HCT116 (cell line): Measurements from ENCODE around the gene TMEM119. TPM values are rescaled to one million over a fixed set of nuclear protein-coding genes. Genes with fewer than 3 reads are reported as not detected.

Experiments used
- ATAC-seq: fragments of 200-7000 bp; cut with Tn5 transposase; 2 replicates; pipeline ENCODE4 v1.9.1; 2020; ENCODE audit warnings: mild to moderate bottlenecking, moderate library complexity
- BruUV-seq: library from RNA; stranded (reverse); fragments of 400-500 nt; replicated peaks from 2 replicates; lab custom pipeline; 2021; lab: Mats Ljungman, UMichigan
- CTCF ChIA-PET: fragments of 300-600 bp; sonication (Branson Sonifier 250); formaldehyde crosslinking; loops from one replicate; lab custom pipeline; 2021; ENCODE audit warnings: antibody characterized with exemption; lab: Charles Lee
- POLR2A ChIA-PET: fragments of 300-600, 350-600 bp; sonication (Branson Sonifier 250); formaldehyde crosslinking; loops from one replicate; lab custom pipeline; 2021; ENCODE audit warnings: antibody characterized with exemption; lab: Charles Lee
- RAD21 ChIA-PET, 2 experiments: fragments of 300-600 bp; sonication (Branson Sonifier 250); formaldehyde crosslinking; loops; one replicate each; lab custom pipeline; 2023; ENCODE audit warnings: low total read pairs in 2 of 2; ENCODE audit not compliant: uncharacterized antibody in 2 of 2, unreplicated experiment in 2 of 2, low non-redundant PET in 1 of 2; lab: Charles Lee
- DNase-seq: peaks from one replicate; pipeline ENCODE4 v3.0.0-alpha.2; 2010; ENCODE audit warnings: low read depth, low spot score
- H2AFZ ChIP-seq: fragments of 200-600 bp; shearing (Covaris generic), sonication (generic); 2 replicates; pipeline ENCODE4 v1.6.1; 2017; ENCODE audit warnings: low read depth, mixed run types, mixed read lengths, antibody characterized with exemption, low read length; ENCODE audit not compliant: poor library complexity, severe bottlenecking
- H3K27ac ChIP-seq: 2 replicates; pipeline ENCODE4 v1.5.1; 2012; ENCODE audit warnings: low read depth, low read length
- H3K27me3 ChIP-seq: fragments of 200-600 bp; sonication (generic); 2 replicates; pipeline ENCODE4 v1.6.1; 2016; ENCODE audit warnings: mixed run types, low read length, mixed read lengths; ENCODE audit not compliant: insufficient read depth
- H3K36me3 ChIP-seq, 2 experiments: fragments of 200-500 bp in 1 of 2; fragments of 200-600 bp in 1 of 2; sonication (Bioruptor generic) in 1 of 2; sonication (generic) in 1 of 2; 2 replicates each; pipeline versions ENCODE4 v1.5.1 to v1.6.1; 2014 to 2016; ENCODE audit warnings: low read length in 2 of 2, inconsistent platforms in 1 of 2, mixed read lengths in 1 of 2, mixed run types in 1 of 2; ENCODE audit not compliant: insufficient read depth in 2 of 2, control insufficient read depth in 1 of 2
- H3K4me1 ChIP-seq, 2 experiments: fragments of 200-600 bp in 1 of 2; sonication (generic) in 1 of 2; 2 replicates each; pipeline versions ENCODE4 v1.5.1 to v1.6.1; 2012 to 2017; ENCODE audit warnings: low read length in 2 of 2, inconsistent platforms in 1 of 2, mild to moderate bottlenecking in 1 of 2, mixed read lengths in 1 of 2, mixed run types in 1 of 2, moderate library complexity in 1 of 2; ENCODE audit not compliant: insufficient read depth in 2 of 2, control insufficient read depth in 1 of 2
- H3K4me2 ChIP-seq: fragments of 200-600 bp; sonication (generic); 2 replicates; pipeline ENCODE4 v1.6.1; 2017; ENCODE audit warnings: mixed run types, low read length, mixed read lengths
- H3K4me3 ChIP-seq, 2 experiments: fragments of 200-600 bp in 1 of 2; sonication (generic) in 1 of 2; replicated peaks in 1 of 2; 2 replicates each; pipeline ENCODE4 v1.5.1; 2011 to 2016; ENCODE audit warnings: low read length in 2 of 2, control low read depth in 1 of 2, low read depth in 1 of 2, mild to moderate bottlenecking in 1 of 2, mixed read lengths in 1 of 2, mixed run types in 1 of 2
- H3K79me2 ChIP-seq: fragments of 200-600 bp; sonication (generic); 2 replicates; pipeline ENCODE4 v1.6.1; 2017; ENCODE audit warnings: mild to moderate bottlenecking, mixed run types, low read length, moderate library complexity, mixed read lengths; ENCODE audit not compliant: insufficient read depth
- H3K9ac ChIP-seq: fragments of 200-600 bp; sonication (generic); 2 replicates; pipeline ENCODE4 v1.6.1; 2016; ENCODE audit warnings: low read length, mixed read lengths
- H3K9me2 ChIP-seq: fragments of 200-600 bp; sonication (generic), shearing (Covaris generic); 2 replicates; pipeline ENCODE4 v1.6.1; 2017; ENCODE audit warnings: mixed run types, mild to moderate bottlenecking, moderate library complexity; ENCODE audit not compliant: insufficient read depth
- H3K9me3 ChIP-seq, 2 experiments: fragments of 200-500 bp in 1 of 2; fragments of 200-600 bp in 1 of 2; sonication (Bioruptor generic) in 1 of 2; sonication (generic) in 1 of 2; 2 replicates each; pipeline ENCODE4 v1.6.1; 2014 to 2017; ENCODE audit warnings: low read length in 2 of 2, mixed read lengths in 2 of 2, inconsistent platforms in 1 of 2, low read depth in 1 of 2, mild to moderate bottlenecking in 1 of 2, mixed run types in 1 of 2, moderate library complexity in 1 of 2; ENCODE audit not compliant: control insufficient read depth in 1 of 2, insufficient read depth in 1 of 2
- H4K20me1 ChIP-seq: fragments of 200-600 bp; sonication (generic), shearing (Covaris generic); 2 replicates; pipeline ENCODE4 v1.6.1; 2017; ENCODE audit warnings: mixed run types, mild to moderate bottlenecking, moderate library complexity; ENCODE audit not compliant: insufficient read depth
- ATF3 ChIP-seq: IDR thresholded peaks from 2 replicates; pipeline ENCODE4 v1.6.1; 2012
- CBX3 ChIP-seq: IDR thresholded peaks from 2 replicates; pipeline ENCODE4 v1.6.1; 2012; ENCODE audit warnings: low read depth
- CTCF ChIP-seq, 3 experiments: fragments of 200-600 bp in 1 of 3; sonication (generic) in 1 of 3; IDR thresholded peaks in 2 of 3; conservative IDR thresholded peaks in 1 of 3; 2 replicates each; pipeline ENCODE4 v1.5.1; 2012 to 2017; ENCODE audit warnings: low read depth in 2 of 3, low read length in 2 of 3, antibody characterized with exemption in 1 of 3, borderline replicate concordance in 1 of 3, control low read depth in 1 of 3, mild to moderate bottlenecking in 1 of 3, mixed read lengths in 1 of 3, mixed run types in 1 of 3, moderate library complexity in 1 of 3; ENCODE audit not compliant: insufficient read depth in 1 of 3
- EGR1 ChIP-seq: IDR thresholded peaks from 2 replicates; pipeline ENCODE4 v1.6.1; 2012; ENCODE audit warnings: low read depth
- ELF1 ChIP-seq: IDR thresholded peaks from 2 replicates; pipeline ENCODE4 v1.6.1; 2012; ENCODE audit warnings: low read depth, borderline replicate concordance
- FOSL1 ChIP-seq: IDR thresholded peaks from 2 replicates; pipeline ENCODE4 v1.6.1; 2012; ENCODE audit warnings: low read depth
- JUND ChIP-seq: IDR thresholded peaks from 2 replicates; pipeline ENCODE4 v1.6.1; 2012
- MAX ChIP-seq: IDR thresholded peaks from 2 replicates; pipeline ENCODE4 v1.6.1; 2012
- POLR2AphosphoS5 ChIP-seq: IDR thresholded peaks from 2 replicates; pipeline ENCODE4 v1.6.1; 2011; ENCODE audit warnings: mild to moderate bottlenecking, low read depth, low read length, moderate library complexity
- RAD21 ChIP-seq: IDR thresholded peaks from 2 replicates; pipeline ENCODE4 v1.6.1; 2012; ENCODE audit warnings: low read depth, mild to moderate bottlenecking
- SP1 ChIP-seq: IDR thresholded peaks from 2 replicates; pipeline ENCODE4 v1.6.1; 2012; ENCODE audit warnings: low read depth
- TCF7L2 ChIP-seq: IDR thresholded peaks from 2 replicates; pipeline ENCODE4 v1.7.0; 2011; ENCODE audit warnings: borderline replicate concordance, inconsistent platforms; ENCODE audit not compliant: insufficient read depth, insufficient read length; ENCODE audit errors: extremely low read depth
- YY1 ChIP-seq: IDR thresholded peaks from 2 replicates; pipeline ENCODE4 v1.6.1; 2011; ENCODE audit warnings: low read length, low read depth, moderate library complexity, mild to moderate bottlenecking; ENCODE audit not compliant: insufficient replicate concordance; ENCODE audit errors: extremely low read depth
- ZBTB33 ChIP-seq: IDR thresholded peaks from 2 replicates; pipeline ENCODE4 v1.6.1; 2011; ENCODE audit warnings: mild to moderate bottlenecking, low read length, moderate library complexity; ENCODE audit not compliant: insufficient replicate concordance; ENCODE audit errors: extremely low read depth
- ZFX ChIP-seq: fragments of 450-650 bp; IDR thresholded peaks from 2 replicates; pipeline ENCODE4 v1.6.1; 2017
- ZNF274 ChIP-seq: fragments of 200-500 bp; sonication (Bioruptor generic); IDR thresholded peaks from 2 replicates; pipeline ENCODE4 v1.6.1; 2014; ENCODE audit warnings: mild to moderate bottlenecking, low read depth, low read length, inconsistent platforms
- intact Hi-C: fragments of 100-400 bp; cut with micrococcal nuclease; formaldehyde crosslinking; loops from 2 replicates; pipeline ENCODE4 v1.10.0; 2022
- total RNA-seq: library from RNA; stranded (reverse); gene quantifications from one replicate; pipeline ENCODE4 v1.2.1, GENCODE V29; 2021; ENCODE audit not compliant: unreplicated experiment

Gene TMEM119
- total RNA-seq, 1 experiment from 2014 or later = not detected

GRCh38 chr12:108622921-108623514 is 25.1 kb upstream of the TMEM119 start (continued):
- TF ChIP-seq ZBTB33 = no peak
- no peak for TF ChIP-seq YY1
- TF ChIP-seq ELF1 = no peak
- no peak for TF ChIP-seq ATF3
- TF ChIP-seq RAD21 = no peak
- TF ChIP-seq FOSL1 = no peak
- TF ChIP-seq EGR1 = no peak
- TF ChIP-seq CBX3 = no peak
- no peak for TF ChIP-seq TCF7L2
- no peak for TF ChIP-seq ZNF274
- no peak for TF ChIP-seq JUND

- TF ChIP-seq CTCF (IDR thresholded peaks at IDR 0.05 in 2 of 3, conservative IDR thresholded peaks at IDR 0.05 in 1 of 3; ENCODE audit: borderline replicate concordance in 1 of 3, insufficient read depth in 1 of 3, low read depth in 2 of 3, low read length in 2 of 3) (no peak), ZFX (no peak), MAX (no peak), ZBTB33 (no peak), JUND (no peak), SP1 (no peak), POLR2AphosphoS5 (no peak), ATF3 (no peak)
- Histone ChIP-seq H2AFZ (no peak overlapping the region), H3K4me3 (no peak overlapping the region), H3K9ac (no peak overlapping the region), H3K4me2 (no peak overlapping the region; the same call in 1 of the 2 replicates), H3K9me3 (no peaks in the 10 kb centered on the region), H3K9me2 (no peaks in the 10 kb centered on the region), H3K79me2 (no peaks in the 10 kb centered on the region), H4K20me1 (no peaks in the 10 kb centered on the region), H3K27ac (no peak overlapping the region), H3K4me1 (peaks cover 0 to 13% of the 10 kb centered on the region in 2 experiments; a peak in 2 of 4 replicates), H3K27me3 (no peaks in the 10 kb centered on the region), H3K36me3 (no peaks in the 10 kb centered on the region)
- CTCF ChIA-PET = no interaction called here
- BruUV-seq = no TSS peak
- DNase-seq (no peak), ATAC-seq (no peak)
- POLR2A ChIA-PET = no interaction called here
- RAD21 ChIA-PET = no interaction called here
- intact Hi-C loops = no loop called here
Measured at GRCh38 chr12:108622421-108622820, 24.5 kb upstream of the TMEM119 start.
